CD14-positive monocyte (primary cell): ENCODE data around the gene UROC1. TPM values are rescaled to one million over a fixed set of nuclear protein-coding genes. Genes with fewer than 3 reads are reported as not detected.

Experiments
- DNase-seq, 3 donors: peaks; one replicate each; pipeline ENCODE4 v3.0.0-alpha.2; 2011 to 2022
- H2AFZ ChIP-seq: 2 replicates; pipeline ENCODE4 v1.6.0; 2012; ENCODE audit warnings: mild to moderate bottlenecking, low read depth, low read length, inconsistent platforms; ENCODE audit not compliant: insufficient read depth, poor library complexity, severe bottlenecking
- H3K27ac ChIP-seq, 2 donors: 1 replicate in 1 of 2; 2 replicates in 1 of 2; pipeline ENCODE4 v1.5.1; 2012 to 2013; ENCODE audit warnings: low read length in 2 of 2, control low read depth in 1 of 2, inconsistent platforms in 1 of 2, low read depth in 1 of 2, mild to moderate bottlenecking in 1 of 2
- H3K27me3 ChIP-seq, 2 donors: one replicate each; pipeline versions ENCODE4 v1.6.0 to v1.6.1; 2011 to 2013; ENCODE audit warnings: low read length in 2 of 2; ENCODE audit not compliant: control insufficient read depth in 2 of 2, insufficient read depth in 2 of 2
- H3K36me3 ChIP-seq, 2 donors: replicated peaks in 1 of 2; 1 replicate in 1 of 2; 2 replicates in 1 of 2; pipeline versions ENCODE4 v1.5.1 to v1.6.1; 2012 to 2013; ENCODE audit warnings: low read length in 2 of 2, control low read depth in 1 of 2, inconsistent platforms in 1 of 2, mild to moderate bottlenecking in 1 of 2; ENCODE audit not compliant: insufficient read depth in 2 of 2, control insufficient read depth in 1 of 2
- H3K4me1 ChIP-seq, 2 donors: 1 replicate in 1 of 2; 2 replicates in 1 of 2; pipeline versions ENCODE4 v1.5.1 to v1.6.1; 2012 to 2013; ENCODE audit warnings: low read length in 2 of 2, control low read depth in 1 of 2, inconsistent platforms in 1 of 2, mild to moderate bottlenecking in 1 of 2, moderate library complexity in 1 of 2; ENCODE audit not compliant: insufficient read depth in 2 of 2, control insufficient read depth in 1 of 2
- H3K4me2 ChIP-seq: replicated peaks from 2 replicates; pipeline ENCODE3; 2012; ENCODE audit warnings: low read length, moderate library complexity, mild to moderate bottlenecking; ENCODE audit not compliant: poor library complexity, severe bottlenecking; ENCODE audit errors: extremely low read depth
- H3K4me3 ChIP-seq, 3 experiments: fragments of 200-600 bp in 1 of 3; sonication (generic) in 1 of 3; replicated peaks in 1 of 3; 1 replicate in 2 of 3; 2 replicates in 1 of 3; pipeline ENCODE4 v1.5.1; 2011 to 2013; ENCODE audit warnings: low read length in 3 of 3, mild to moderate bottlenecking in 3 of 3, control low read depth in 2 of 3, low read depth in 2 of 3, inconsistent platforms in 1 of 3, moderate library complexity in 1 of 3
- H3K79me2 ChIP-seq: 2 replicates; pipeline ENCODE4 v1.6.0; 2012; ENCODE audit warnings: mild to moderate bottlenecking, control low read depth, inconsistent platforms, low read length, moderate library complexity; ENCODE audit not compliant: insufficient read depth
- H3K9ac ChIP-seq: 2 replicates; pipeline ENCODE4 v1.6.0; 2017; ENCODE audit warnings: low read length, mild to moderate bottlenecking; ENCODE audit not compliant: insufficient read depth, poor library complexity, severe bottlenecking
- H3K9me3 ChIP-seq, 2 donors: replicated peaks in 1 of 2; 1 replicate in 1 of 2; 2 replicates in 1 of 2; pipeline versions ENCODE4 v1.5.1 to v1.6.1; 2012 to 2013; ENCODE audit warnings: low read length in 2 of 2, control low read depth in 1 of 2; ENCODE audit not compliant: control insufficient read depth in 1 of 2, insufficient read depth in 1 of 2
- H4K20me1 ChIP-seq: 2 replicates; pipeline ENCODE4 v1.6.0; 2012; ENCODE audit warnings: mild to moderate bottlenecking, low read length, control low read depth, moderate library complexity; ENCODE audit not compliant: insufficient read depth
- H3K27ac Mint-ChIP-seq, 7 donors: one replicate each; pipeline ENCODE4 v1.8.0; 2020; ENCODE audit warnings: mild to moderate bottlenecking in 7 of 7, mixed read lengths in 7 of 7, moderate library complexity in 6 of 7, inconsistent platforms in 2 of 7
- H3K27me3 Mint-ChIP-seq, 3 donors: one replicate each; pipeline ENCODE4 v1.8.0; 2021 to 2022; ENCODE audit warnings: low read depth in 3 of 3, mild to moderate bottlenecking in 3 of 3, mixed read lengths in 3 of 3, moderate library complexity in 3 of 3, inconsistent platforms in 1 of 3
- H3K36me3 Mint-ChIP-seq, 2 donors: one replicate each; pipeline ENCODE4 v1.8.0; 2020; ENCODE audit warnings: mixed read lengths in 2 of 2, inconsistent platforms in 1 of 2, mild to moderate bottlenecking in 1 of 2
- H3K4me1 Mint-ChIP-seq: one replicate; pipeline ENCODE4 v1.8.0; 2020; ENCODE audit warnings: mild to moderate bottlenecking, mixed read lengths
- H3K4me3 Mint-ChIP-seq, 2 donors: one replicate each; pipeline ENCODE4 v1.8.0; 2020; ENCODE audit warnings: mild to moderate bottlenecking in 2 of 2, mixed read lengths in 2 of 2, moderate library complexity in 1 of 2
- H3K9me3 Mint-ChIP-seq, 7 donors: one replicate each; pipeline ENCODE4 v1.8.0; 2020 to 2022; ENCODE audit warnings: mixed read lengths in 7 of 7, mild to moderate bottlenecking in 6 of 7, moderate library complexity in 6 of 7, inconsistent platforms in 2 of 7
- CTCF ChIP-seq: fragments of 200-600 bp; IDR thresholded peaks from one replicate; pipeline ENCODE4 v1.8.0; 2022; ENCODE audit warnings: antibody characterized with exemption, mild to moderate bottlenecking
- WGBS: methylation state at CpG from one replicate; pipeline ENCODE4 v1.1.5; 2013; ENCODE audit warnings: missing lambda C conversion rate; ENCODE audit not compliant: insufficient coverage; 5-methylcytosine and 5-hydroxymethylcytosine counted together
- intact Hi-C, 2 donors: fragments of 100-400 bp; cut with micrococcal nuclease; formaldehyde crosslinking; loops; one replicate each; pipeline versions ENCODE4 v1.15.0 to v1.15.1; 2023
- polyA plus RNA-seq, 3 donors: library from polyadenylated mRNA; depleted of rRNA in 1 of 3; unstranded in 2 of 3; stranded (reverse) in 1 of 3; fragments of 300-500 nt in 2 of 3; fragments of >200 nt in 1 of 3; fragmentation: Illumina TruSeq in 2 of 3; gene quantifications; 1 replicate in 2 of 3; 2 replicates in 1 of 3; pipeline ENCODE4 v1.2.3, GENCODE V29; 2012 to 2021

UROC1 gene
- polyA plus RNA-seq, 3 donors: not detected

GRCh38 chr3:126516152-126516935, 1.2 kb downstream of the UROC1 start:
- no peaks in the 10 kb centered on the region for H3K4me1 Mint-ChIP-seq
- H3K4me3 ChIP-seq: no peak overlapping the region
- H3K36me3 ChIP-seq: no peaks in the 10 kb centered on the region
- 100% methylated on average over 1 of the region's 6 CpGs for WGBS
- H2AFZ ChIP-seq: no peak overlapping the region
- no peak overlapping the region for H3K4me2 ChIP-seq
- H3K27ac ChIP-seq: no peak overlapping the region
- no peak for DNase-seq
- no peak overlapping the region for H3K9ac ChIP-seq
- H3K79me2 ChIP-seq: no peaks in the 10 kb centered on the region
- H3K36me3 Mint-ChIP-seq: no peaks in the 10 kb centered on the region
- no peaks in the 10 kb centered on the region for H3K9me3 ChIP-seq
- no peaks in the 10 kb centered on the region for H4K20me1 ChIP-seq
- H3K9me3 Mint-ChIP-seq: peaks cover 0 to 1% (median 0%) of the 10 kb centered on the region in 7 donors
- no peaks in the 10 kb centered on the region for H3K27me3 ChIP-seq
- H3K27ac Mint-ChIP-seq: no peak overlapping the region
- H3K4me3 Mint-ChIP-seq: no peak overlapping the region
- TF ChIP-seq CTCF: no peak
- no peaks in the 10 kb centered on the region for H3K4me1 ChIP-seq
- H3K27me3 Mint-ChIP-seq: peaks cover 0 to 3% (median 0%) of the 10 kb centered on the region in 3 donors
- intact Hi-C loops: no loop called here

GRCh38 chr3:126515066-126515706, 2.4 kb downstream of the UROC1 start:
- Mint-ChIP-seq H3K27ac (no peak overlapping the region), H3K36me3 (no peaks in the 10 kb centered on the region), H3K9me3 (no peaks in the 10 kb centered on the region), H3K27me3 (peaks cover 0 to 2% (median 0%) of the 10 kb centered on the region in 3 donors), H3K4me3 (no peak overlapping the region), H3K4me1 (no peaks in the 10 kb centered on the region)
- no peaks in the 10 kb centered on the region for H4K20me1 ChIP-seq
- intact Hi-C loops: no loop called here
- WGBS: 100% methylated on average over 2 of the region's 8 CpGs
- H3K79me2 ChIP-seq: no peaks in the 10 kb centered on the region
- H3K27ac ChIP-seq: no peak overlapping the region
- H3K27me3 ChIP-seq: no peaks in the 10 kb centered on the region
- no peaks in the 10 kb centered on the region for H3K9me3 ChIP-seq
- H3K4me1 ChIP-seq: no peaks in the 10 kb centered on the region
- H3K36me3 ChIP-seq: no peaks in the 10 kb centered on the region
- H3K4me2 ChIP-seq: no peak overlapping the region
- no peak overlapping the region for H3K9ac ChIP-seq
- TF ChIP-seq CTCF: no peak
- no peak for DNase-seq
- H2AFZ ChIP-seq: no peak overlapping the region
- no peak overlapping the region for H3K4me3 ChIP-seq
